ENCODE data around the gene TSHZ3.

Gene TSHZ3

GRCh38 chr19:31312009-31312676 lies 37.1 kb downstream of the TSHZ3 start:
- no peak for DNase-seq (ENCODE audit: low spot score)

- no peak for DNase-seq (ENCODE audit: low spot score)
Observed at GRCh38 chr19:31310432-31311133, 38.7 kb downstream of the TSHZ3 start.

- DNase-seq (ENCODE audit: low spot score), result no peak
Observed at GRCh38 chr19:31308781-31309180, 40.5 kb downstream of the TSHZ3 start.

GRCh38 chr19:31307071-31307669 lies 42.1 kb downstream of the TSHZ3 start:
- DNase-seq (ENCODE audit: low spot score), result no peak

GRCh38 chr19:31306006-31306753 lies 43.1 kb downstream of the TSHZ3 start:
- DNase-seq (ENCODE audit: low spot score), result no peak

GRCh38 chr19:31304831-31305312 lies 44.4 kb downstream of the TSHZ3 start:
- DNase-seq (ENCODE audit: low spot score), result no peak

- no peak for DNase-seq (ENCODE audit: low spot score)
Observed at GRCh38 chr19:31303262-31303815, 45.9 kb downstream of the TSHZ3 start.

GRCh38 chr19:31301306-31301980 lies 47.8 kb downstream of the TSHZ3 start:
- no peak for DNase-seq (ENCODE audit: low spot score)

GRCh38 chr19:31300422-31300821 lies 48.8 kb downstream of the TSHZ3 start:
- DNase-seq (ENCODE audit: low spot score), result no peak

- no peak for DNase-seq (ENCODE audit: low spot score)
Observed at GRCh38 chr19:31299665-31300064, 49.6 kb downstream of the TSHZ3 start.

- DNase-seq (ENCODE audit: low spot score), result no peak
Observed at GRCh38 chr19:31297991-31298390, 51.2 kb downstream of the TSHZ3 start.

GRCh38 chr19:31296741-31297390 lies 52.4 kb downstream of the TSHZ3 start:
- DNase-seq (ENCODE audit: low spot score), result no peak

- DNase-seq (ENCODE audit: low spot score), result no peak
Observed at GRCh38 chr19:31294189-31294588, 55.0 kb downstream of the TSHZ3 start.

- DNase-seq (ENCODE audit: low spot score), result no peak
Observed at GRCh38 chr19:31292639-31293185, 56.5 kb downstream of the TSHZ3 start.

GRCh38 chr19:31290931-31291590 lies 58.2 kb downstream of the TSHZ3 start:
- DNase-seq (ENCODE audit: low spot score), result no peak

- no peak for DNase-seq (ENCODE audit: low spot score)
Observed at GRCh38 chr19:31289976-31290375, 59.3 kb downstream of the TSHZ3 start.

- no peak for DNase-seq (ENCODE audit: low spot score)
Observed at GRCh38 chr19:31289381-31289880, 59.8 kb downstream of the TSHZ3 start.

- DNase-seq (ENCODE audit: low spot score), result no peak
Observed at GRCh38 chr19:31286491-31286890, 62.7 kb downstream of the TSHZ3 start.

GRCh38 chr19:31285744-31286143 lies 63.5 kb downstream of the TSHZ3 start:
- DNase-seq (ENCODE audit: low spot score), result no peak

GRCh38 chr19:31284621-31285020 lies 64.6 kb downstream of the TSHZ3 start:
- DNase-seq (ENCODE audit: low spot score), result no peak
